IPS-NIHi7 (cell line): ENCODE results near the gene SLC12A7.
A peak's percentile ranks its signal among the peaks of the same experiment; 100 is the strongest.

Source experiments
- DNase-seq: peaks from one replicate; pipeline ENCODE4 v3.0.0; 2012; ENCODE audit warnings: mixed read lengths; ENCODE audit errors: extremely low spot score

SLC12A7 gene

DNA sequence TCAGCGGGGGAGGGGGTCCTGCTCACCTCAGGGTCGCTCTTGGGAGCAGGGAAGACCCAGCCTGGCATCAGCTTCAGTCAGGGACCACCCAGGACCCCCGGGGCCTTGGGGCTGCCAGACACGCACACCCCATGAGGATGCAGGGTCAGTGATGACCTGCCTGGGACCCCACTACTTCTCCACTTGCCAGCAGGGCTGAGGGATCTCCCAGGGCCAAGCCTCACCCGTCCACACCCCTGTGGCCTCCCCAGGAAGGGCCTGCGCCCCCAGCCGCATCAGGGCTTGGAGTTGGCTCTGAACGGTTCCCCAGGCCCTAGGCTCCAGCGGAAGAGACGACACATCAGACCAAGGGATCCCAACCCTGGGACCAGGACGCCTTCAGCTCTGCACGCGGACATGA is 33.7 kb downstream of the SLC12A7 start:
- DNase-seq = no peak

DNA sequence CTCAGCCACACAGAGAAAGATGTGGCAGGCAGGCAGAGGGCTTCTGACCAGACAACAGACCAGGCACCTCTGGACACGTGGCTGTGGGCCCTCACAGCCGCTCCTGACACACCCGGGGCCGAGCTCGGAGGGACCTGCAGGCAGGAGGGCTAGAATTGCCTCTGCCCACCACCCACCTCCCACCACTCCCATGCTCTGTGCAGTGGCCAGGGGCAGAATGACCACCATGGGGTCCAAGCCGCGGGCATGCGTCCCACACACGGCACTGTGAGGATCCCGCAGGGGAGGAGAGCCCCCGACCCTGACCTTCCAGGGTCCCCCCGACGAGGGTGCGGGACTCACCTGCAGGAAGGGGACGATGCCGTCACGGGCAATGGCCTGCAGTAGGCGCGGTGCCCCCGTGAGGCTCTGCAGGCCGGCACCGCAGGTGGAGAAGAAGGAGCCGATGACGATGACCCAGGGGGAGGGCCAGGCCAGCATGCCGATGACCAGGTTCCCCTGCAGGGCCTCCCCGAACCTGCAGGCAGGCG is 34.3 kb downstream of the SLC12A7 start:
- no peak for DNase-seq

DNA sequence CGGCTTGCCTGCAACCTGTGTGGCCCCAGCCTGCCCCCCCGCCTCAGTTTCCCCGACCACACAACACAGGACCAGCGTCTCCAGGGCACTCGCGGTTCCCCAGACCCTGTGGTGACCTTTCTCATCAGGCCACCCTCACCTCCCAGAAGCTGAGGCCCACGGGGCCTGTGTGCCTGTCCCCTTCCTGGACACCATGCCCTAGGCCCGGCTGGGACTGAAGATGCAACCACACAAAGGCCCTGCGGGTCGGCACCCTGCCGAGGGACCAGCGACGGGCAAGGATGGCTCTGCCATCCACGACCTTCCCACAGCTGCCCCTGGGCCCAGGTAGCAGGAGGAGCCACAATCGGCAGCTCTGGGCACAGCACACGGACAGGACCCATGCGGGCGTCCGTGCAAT is 34.8 kb downstream of the SLC12A7 start:
- no peak for DNase-seq

DNA sequence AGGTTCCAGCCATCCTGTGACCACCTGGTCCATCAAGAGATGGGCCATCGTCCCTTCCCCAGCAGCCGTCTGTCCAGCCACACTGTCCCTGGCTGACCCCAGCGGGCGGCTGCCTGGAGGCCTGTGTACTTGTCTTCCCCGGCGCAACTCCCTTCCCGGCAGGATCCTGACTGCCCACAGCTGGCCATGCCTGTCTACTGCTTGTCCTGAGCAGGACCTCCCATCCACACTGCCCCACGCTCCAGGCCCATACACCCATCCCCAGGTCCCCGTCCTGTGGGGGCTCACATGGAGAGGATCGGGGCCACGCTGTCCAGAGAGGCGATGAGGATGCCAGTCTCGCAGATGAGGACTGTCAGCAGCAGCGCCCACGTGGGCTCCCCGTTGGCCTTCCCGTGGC is 35.5 kb downstream of the SLC12A7 start:
- no peak for DNase-seq

DNA sequence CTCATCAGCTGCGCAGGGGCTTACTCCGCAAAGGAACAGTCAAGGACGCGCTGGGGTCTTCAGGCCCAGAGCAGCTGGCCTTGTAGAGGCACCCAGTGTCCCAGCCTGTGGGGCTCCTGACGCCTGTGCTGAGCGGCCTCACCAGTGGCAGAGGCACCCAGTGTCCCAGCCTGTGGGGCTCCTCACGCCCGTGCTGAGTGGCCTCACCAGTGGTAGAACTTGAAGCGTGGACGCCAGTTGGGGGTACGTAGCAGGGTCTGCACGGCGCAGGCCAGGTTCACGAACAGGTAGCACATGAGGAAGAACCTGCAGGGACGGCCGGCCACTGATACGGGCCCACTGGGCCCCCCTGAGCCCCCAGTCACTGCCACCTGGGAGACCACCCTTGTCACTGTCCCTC is 35.9 kb downstream of the SLC12A7 start:
- DNase-seq = no peak

DNA sequence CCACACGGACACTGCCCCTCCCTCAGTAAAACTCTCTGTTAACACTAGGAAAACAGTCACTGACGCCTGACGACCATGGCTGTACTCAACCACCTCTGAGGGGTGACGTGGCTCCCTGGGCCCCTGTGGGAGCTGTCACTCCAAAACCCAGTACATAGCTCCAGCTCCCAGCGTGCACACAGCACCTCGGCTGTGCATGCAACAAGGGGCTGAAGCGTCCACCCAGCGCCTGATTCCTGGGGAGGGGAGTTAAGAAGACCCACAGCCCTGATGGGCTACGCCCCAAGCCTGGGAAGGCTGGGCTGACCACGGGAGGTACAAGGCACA is 36.3 kb downstream of the SLC12A7 start:
- DNase-seq = no peak

DNA sequence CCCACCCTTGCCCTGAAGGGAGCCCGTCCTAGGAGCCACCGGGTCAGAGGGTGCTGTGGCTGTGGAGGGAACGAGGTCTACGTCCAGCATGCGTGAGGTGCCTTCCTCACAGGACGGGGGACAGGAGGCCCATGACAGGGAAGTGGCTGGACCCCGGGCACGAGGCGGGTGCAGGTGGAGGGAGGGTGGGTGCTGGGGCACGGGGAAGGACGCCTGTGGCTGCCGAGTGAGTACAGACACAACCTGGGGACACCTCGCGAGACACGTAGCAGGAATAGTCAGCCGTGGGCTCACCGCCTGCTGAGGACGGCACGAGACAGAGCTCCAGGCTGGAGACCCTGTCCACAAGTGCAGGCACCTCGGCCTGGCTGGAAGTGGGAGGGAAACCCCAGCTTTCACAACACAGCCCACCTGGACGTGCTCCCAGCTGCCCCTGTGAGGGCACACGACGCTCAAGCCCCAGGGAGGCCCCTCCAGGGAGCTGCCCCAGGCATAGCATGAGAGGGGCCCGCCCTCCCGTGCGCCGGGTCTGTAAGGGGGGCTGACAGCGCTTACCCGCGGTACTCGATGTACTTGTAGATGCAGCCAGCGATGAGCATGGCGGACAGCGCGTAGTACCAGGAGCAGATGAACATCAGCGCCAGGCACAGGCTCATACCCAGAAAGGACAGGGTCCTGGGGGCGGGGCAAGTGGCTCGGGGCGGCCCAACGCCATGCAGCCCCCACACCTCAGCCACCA is 36.9 kb downstream of the SLC12A7 start:
- no peak for DNase-seq

DNA sequence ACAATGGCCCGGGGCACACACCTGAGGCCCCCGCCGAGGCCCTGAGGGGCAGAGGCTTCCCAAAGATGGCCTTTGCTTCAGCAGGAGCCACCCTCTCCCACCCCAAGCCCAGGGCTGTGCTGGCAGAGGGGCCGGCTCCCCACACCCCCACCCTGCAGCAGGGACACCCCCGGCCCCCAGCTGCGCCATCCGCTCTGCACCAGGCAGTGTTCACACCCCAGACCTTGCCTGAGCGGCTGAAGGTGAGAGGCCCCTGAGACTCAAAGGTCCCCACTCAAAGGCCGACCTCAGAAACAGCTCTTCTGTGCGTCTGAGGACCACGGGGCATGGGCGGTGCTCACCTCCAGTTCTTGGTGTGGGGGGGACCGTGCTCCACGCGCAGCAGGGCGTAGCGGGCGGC is 37.6 kb downstream of the SLC12A7 start:
- no peak for DNase-seq

DNA sequence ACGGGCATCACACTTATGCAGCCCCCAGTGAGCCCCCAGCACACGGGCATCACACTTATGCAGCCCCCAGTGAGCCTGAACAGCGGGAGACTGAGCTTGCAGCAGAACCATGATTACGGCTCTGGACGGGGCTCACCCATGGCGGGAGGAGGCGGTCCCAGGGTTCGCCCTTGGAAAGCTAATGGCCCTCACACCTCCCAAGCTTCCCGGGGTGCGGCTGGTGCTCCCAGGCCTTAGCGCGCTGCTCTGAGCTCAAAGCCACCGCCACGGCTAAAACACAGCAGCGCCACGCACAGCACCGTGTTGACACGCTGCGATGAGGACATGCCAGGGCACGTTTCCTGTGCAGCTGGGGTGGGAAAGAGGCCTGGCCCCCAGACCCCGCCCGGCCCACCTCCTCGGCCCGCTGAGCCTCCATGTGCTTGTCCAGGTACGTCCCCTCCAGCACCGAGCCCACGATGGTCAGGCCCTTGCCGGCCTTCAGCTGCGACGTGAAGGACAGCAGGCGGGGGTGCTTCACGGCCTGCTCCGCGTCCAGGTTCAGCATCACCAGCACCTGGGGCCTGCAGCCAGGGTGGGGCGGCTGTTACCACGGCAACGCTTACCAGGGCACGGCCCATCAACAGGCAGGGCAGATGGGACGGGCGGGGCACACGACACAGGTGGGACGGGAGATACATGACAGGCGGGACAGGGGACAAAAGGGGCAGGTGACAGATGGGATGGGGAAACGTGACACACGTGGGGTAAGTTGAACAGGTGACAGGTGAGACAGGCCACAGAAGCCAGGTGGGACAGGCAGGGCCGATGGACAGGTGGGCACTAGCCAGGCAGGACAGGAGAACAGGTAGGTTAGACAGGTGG is 38.4 kb downstream of the SLC12A7 start:
- DNase-seq = no peak

DNA sequence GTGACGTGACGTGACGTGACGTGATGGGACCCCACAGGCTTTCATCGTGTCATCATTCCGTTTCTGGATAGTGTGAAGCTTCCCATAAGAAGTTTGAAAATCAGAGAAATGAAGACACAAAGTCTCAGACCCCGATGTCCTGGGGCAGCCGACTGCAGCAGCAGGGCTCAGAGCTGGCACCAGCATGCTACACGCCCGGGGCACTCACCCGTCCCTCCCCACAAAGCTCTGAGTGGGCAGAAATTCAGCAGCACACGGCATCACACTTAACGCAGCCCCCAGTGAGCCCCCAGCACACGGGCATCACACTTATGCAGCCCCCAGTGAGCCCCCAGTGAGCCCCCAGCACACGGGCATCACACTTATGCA is 42.2 kb downstream of the SLC12A7 start:
- DNase-seq = no peak

DNA sequence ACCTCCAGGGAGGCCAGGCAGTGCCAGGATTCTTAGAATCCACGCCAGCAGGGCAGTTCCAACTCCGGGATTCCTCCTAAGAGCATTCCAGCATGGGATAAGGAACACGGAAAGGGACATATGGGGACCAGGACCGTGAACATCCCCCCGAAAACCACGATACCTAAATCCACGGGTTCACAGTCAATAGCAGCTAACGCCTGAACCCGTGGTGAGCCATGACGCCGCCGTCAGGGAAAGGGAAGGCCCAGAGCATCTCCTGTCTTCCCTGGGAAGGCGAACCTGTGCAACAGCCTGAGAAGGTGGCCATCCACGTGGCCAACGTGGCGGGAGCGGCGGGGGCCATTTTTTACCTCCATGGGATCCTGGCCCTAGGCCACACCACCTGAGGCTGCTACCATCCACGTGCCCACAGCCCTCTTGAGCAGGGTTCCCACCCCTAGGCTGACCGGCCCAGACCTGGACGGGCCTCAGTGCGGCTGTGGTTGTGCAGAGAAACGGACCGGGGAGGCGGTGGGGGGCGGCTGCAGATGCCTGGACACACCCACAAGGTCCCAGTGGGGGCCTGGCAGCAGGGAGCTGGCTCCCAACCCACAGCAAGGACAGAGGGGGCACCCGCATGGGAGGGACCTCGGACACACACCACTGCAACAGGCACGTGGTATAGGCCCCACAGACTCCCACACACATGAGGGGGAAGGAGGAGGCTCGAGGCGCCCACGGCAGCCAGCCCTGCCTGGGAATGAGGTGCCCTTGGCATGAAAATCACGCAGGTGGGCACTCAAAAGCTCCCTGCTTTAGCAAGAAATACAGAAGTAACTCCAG is 42.8 kb downstream of the SLC12A7 start:
- no peak for DNase-seq

DNA sequence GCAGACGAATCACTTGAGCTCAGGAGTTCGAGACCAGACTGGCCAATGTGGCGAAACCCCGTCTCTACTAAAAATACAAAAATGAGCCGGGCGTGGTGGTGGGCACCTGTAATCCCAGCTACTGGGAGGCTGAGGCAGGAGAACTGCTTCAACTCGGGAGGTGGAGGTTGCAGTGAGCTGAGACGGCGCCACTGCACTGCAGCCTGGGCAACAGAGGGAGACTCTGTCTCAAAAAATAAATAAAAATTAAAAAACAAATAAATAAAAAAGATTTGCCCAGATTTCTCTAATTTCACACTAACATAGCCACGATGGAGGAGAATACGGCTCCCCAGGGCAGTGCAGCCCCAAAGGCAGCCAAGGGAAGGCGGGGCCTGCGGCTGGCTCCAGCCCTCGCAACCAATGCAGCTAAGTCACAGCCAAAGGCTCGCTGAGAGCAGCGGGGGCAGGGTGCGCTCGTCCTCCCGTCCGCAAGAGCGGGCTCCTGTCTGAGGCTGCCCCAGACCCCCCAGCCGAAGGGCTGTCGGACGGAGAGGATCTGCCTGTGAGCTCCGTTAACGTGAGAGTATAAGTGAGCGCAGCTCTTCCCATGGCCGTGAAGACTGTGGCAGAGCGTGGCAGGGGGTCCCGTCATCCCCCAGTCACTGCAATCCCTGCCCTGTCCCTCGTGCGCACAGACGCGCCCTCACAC is 43.5 kb downstream of the SLC12A7 start:
- DNase-seq = peak; percentile 63

DNA sequence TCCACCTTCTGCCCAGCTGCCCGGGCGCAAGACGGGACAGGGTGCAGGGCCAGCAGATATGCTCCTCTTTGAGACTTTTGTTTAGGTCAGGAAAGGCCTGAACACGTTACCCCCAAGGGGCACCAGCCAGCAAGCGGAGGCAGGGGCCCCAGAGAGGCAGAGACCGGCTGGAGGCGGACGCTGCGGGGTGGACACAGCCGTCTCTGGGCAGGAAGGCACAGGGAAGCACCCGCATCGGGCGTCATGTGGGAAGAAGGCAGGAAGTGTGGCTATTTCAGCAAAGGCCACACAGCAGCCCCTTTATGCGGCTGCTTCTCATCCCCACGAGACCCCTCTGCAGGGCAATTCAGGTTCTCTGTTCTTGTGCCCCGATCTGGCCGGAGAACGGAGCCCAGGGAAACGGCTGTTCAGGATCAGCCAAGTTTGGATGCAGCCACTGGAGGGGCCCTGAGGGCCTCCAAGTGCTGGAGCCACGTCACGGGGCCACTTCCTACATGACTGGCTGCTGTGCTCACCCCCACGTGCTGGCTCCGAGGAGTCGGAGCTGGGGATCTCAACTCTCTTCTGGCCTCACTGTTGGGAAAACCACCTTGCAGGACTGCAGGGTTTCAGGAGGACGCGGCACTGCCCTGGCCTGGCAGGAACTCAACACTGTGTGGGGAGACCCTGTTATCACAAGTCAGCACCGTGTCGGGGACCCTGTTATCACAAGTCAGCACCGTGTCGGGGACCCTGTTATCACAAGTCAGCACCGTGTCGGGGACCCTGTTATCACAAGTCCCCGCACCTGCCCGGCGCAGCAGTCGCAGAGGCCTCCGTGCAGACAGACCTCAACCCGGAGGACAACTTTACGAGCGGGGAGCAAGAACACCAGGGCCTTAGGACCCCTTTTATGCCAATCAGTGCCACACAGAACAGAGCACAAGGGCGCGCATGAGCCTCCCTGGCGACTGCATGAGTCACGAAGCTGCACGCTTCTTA is 44.4 kb downstream of the SLC12A7 start:
- no peak for DNase-seq

DNA sequence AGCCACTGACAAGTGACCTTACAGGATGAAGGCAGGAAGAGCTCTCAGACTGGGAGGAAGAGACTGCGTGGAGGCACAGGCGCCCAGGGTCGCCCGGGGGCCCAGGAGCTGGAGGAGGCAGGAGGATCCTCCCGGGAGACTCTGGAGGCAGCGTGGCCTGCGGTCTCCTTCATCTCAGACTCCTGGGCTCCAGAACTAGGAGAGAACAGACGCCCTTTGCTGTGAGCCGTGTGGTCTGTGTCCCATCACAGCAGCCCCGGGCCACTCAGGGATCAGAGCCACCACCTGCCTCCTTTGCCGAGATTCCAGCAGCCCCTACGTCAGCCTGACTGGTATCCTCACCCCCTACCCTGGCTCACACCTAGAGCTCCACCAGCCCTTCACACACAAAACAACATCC is 45.2 kb downstream of the SLC12A7 start:
- DNase-seq = no peak

DNA sequence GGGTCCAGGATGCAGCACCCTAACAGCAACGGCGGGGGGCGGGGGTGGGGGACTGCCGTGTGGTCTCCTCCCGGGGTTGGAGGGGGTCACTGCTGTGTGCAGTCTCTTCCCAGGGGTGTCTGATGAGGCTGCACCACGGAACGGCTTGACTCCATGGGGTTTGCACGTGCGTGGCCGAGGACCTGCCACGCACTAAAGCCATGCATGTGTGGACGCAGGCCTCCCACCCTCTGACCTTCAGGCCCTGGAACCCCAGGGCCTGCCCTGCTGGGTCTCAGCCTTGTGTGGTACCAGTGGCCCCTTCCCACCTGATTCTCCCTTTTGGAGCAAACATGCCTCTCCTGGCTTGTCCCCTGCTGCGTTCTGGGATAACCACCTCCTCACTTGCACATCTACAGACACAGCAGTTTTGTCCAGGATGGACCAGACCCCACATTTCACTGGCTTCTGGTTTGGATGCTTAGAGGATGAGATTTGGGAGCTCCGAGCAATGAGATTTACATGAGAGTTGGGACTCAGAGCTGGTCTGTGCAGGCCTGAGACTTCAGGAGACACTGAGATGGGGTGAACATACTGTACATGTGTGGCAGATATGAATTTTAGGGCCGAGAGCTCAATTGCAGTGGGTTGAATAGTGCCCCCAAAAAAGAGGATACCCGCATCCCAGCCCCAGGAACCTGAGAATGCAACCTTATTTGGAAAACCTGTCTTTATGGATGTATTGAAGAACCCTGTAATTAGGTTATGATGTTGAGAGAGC is 45.8 kb downstream of the SLC12A7 start:
- DNase-seq = no peak

DNA sequence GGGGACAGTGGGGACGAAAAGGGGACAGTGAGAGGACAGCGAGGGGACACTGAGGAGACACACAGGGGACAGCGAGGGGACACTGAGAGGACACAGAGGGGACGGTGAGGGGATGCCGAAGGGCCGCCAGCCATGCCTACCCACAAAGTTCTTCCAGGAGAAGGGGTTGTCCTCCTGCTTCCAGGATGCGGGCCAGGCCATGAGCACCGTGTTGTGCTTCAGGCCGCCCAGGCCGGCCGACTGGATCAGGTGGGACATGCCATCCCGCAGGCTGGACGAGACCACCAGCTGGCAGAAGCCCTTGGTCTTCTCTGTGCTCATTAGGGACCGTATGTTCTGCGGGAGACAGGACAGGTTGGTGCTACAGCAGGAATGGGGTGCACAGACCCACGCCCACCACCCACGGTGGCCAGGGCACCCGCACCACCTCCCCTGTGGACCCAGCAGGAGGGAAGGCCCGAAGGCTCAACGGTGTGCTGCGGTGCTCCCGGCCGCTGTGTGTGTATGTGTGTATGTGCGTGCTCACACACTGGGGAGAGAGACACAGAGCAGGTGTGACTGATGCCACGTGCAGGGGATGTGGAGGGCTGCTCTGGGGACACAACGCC is 46.6 kb downstream of the SLC12A7 start:
- DNase-seq = no peak

DNA sequence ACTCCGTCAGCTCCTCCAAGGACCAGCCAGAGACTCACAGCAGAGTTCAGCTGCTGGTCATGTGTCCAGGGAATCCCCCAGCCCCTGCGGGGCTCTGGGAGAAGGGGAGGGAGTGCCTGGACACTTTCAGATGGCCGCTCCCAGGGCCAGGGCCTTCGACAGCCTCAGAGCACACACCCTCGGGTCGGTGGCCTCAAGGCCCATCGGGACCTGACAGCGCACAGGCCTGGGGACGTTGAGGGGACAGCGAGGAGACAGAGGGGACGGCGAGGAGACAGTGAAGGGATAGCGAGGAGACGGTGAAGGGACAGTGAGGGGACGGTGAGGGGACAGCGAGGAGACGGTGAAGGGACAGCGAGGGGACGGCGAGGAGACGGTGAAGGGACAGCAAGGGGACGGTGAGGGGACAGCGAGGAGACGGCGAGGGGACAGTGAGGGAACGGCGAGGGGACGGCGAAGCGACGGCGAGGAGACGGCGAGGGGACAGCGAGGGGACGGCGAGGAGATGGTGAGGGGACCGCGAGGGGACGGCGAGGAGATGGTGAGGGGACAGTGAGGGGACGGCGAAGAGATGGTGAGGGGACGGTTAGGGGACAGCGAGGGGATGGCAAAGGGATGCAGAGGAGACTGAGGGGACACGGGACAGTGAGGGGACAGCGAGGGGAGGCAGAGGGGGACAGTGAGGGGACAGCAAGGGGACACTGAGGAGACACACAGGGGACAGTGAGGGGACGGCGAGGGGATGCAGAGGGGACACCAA is 47.3 kb downstream of the SLC12A7 start:
- no peak for DNase-seq

DNA sequence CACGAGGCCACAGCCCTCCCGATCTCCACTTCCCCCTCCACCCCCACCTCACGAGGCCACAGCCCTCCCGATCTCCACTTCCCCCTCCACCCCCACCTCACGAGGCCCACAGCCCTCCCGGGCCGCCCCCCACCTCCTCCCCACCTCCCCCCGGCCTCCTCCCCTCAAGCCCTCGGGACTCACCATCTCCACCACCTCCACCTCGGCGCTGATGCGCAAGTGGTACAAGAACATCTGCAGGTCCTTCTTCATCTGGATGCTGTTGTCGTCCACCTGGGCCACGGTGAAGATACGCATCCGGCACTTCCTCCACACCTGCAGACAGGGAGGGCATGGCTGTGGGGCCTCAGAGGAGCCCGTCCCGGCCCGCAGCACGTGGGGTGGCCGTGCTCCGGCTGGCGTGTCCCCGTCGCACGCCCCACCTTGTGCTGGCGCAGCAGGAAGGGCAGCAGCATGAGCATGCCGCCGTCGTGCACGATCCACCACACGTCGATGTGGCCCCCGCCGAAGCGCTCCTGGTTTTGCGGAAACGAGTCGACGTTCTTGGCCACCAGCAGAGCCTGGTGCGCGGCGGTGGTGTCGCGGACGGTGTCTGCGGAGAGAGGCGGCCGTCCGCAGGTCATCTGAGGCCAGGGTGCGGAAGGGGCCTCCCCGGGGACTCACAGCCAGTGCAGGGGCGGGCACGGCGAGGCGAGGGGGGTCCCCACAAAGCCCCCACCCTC is 48.0 kb downstream of the SLC12A7 start:
- DNase-seq = no peak
